Non-pigmented ciliary epithelial cell (primary cell): ENCODE measurements around the gene GPS1.

Source experiments
- DNase-seq: peaks from one replicate; pipeline ENCODE4 v3.0.0-alpha.2; 2010; ENCODE audit warnings: low read depth

Gene GPS1

GRCh38 chr17:82059272-82060000, 7.7 kb downstream of the GPS1 start:
- DNase-seq = no peak

GRCh38 chr17:82060001-82060380, 8.3 kb downstream of the GPS1 start:
- no peak for DNase-seq

GRCh38 chr17:82060614-82061013, 8.9 kb downstream of the GPS1 start:
- no peak for DNase-seq

- DNase-seq = no peak
These were observed 9.6 kb downstream of the GPS1 start for GRCh38 chr17:82061047-82061925.

GRCh38 chr17:82062076-82062983, 10.6 kb downstream of the GPS1 start:
- no peak for DNase-seq

GRCh38 chr17:82062984-82063368, 11.3 kb downstream of the GPS1 start:
- DNase-seq = no peak

GRCh38 chr17:82063424-82064415, 12.0 kb downstream of the GPS1 start:
- DNase-seq = no peak

GRCh38 chr17:82064433-82065192, 12.9 kb downstream of the GPS1 start:
- DNase-seq = no peak

GRCh38 chr17:82065193-82065637, 13.5 kb downstream of the GPS1 start:
- DNase-seq = no peak

- no peak for DNase-seq
These were observed 14.1 kb downstream of the GPS1 start, which contains the start of gene DUS1L for GRCh38 chr17:82065638-82066303. Gene DUS1L, minus strand, starts transcription at chr17:82065804. Its CDS starts 745 bp downstream, at chr17:82065059.

GRCh38 chr17:82070611-82071010, 18.9 kb downstream of the GPS1 start:
- no peak for DNase-seq

GRCh38 chr17:82072827-82073226, 21.1 kb downstream of the GPS1 start:
- DNase-seq = no peak

- no peak for DNase-seq
These were observed 21.7 kb downstream of the GPS1 start for GRCh38 chr17:82073446-82073845.

- DNase-seq = no peak
These were observed 24.5 kb downstream of the GPS1 start for GRCh38 chr17:82076018-82076784.

- no peak for DNase-seq
These were observed 25.3 kb downstream of the GPS1 start for GRCh38 chr17:82076785-82077591.

- no peak for DNase-seq
These were observed 26.1 kb downstream of the GPS1 start for GRCh38 chr17:82077617-82078358.

GRCh38 chr17:82078433-82078832, 26.7 kb downstream of the GPS1 start:
- no peak for DNase-seq
